HepG2 (cell line): Measurements from ENCODE around the gene MMP25. TPM values are rescaled to one million over a fixed set of nuclear protein-coding genes. Genes with fewer than 3 reads are reported as not detected.

Experiments used
- DNMT1 ChIP-seq: sonication (generic); formaldehyde crosslinking; IDR thresholded peaks from 2 replicates; pipeline ENCODE4 v1.5.1; 2020; ENCODE audit warnings: mild to moderate bottlenecking, missing genetic modification reagents
- ELF1 ChIP-seq: sonication (generic); formaldehyde crosslinking; IDR thresholded peaks from 2 replicates; pipeline ENCODE4 v1.4.0; 2020; ENCODE audit warnings: missing genetic modification reagents
- ELF4 ChIP-seq: sonication (generic); formaldehyde crosslinking; IDR thresholded peaks from 2 replicates; pipeline ENCODE4 v1.5.0; 2020; ENCODE audit warnings: missing genetic modification reagents, mild to moderate bottlenecking, moderate library complexity, borderline replicate concordance
- KLF16 ChIP-seq, 2 experiments: sonication (generic) in 1 of 2; formaldehyde crosslinking in 1 of 2; IDR thresholded peaks; 2 replicates each; pipeline versions ENCODE4 v1.6.1 to v1.8.0; 2016 to 2023; ENCODE audit warnings: missing genetic modification reagents in 2 of 2, missing compliant biosample characterization in 1 of 2
- KMT2A ChIP-seq: sonication (generic); formaldehyde crosslinking; IDR thresholded peaks from 2 replicates; pipeline ENCODE4 v1.4.0; 2020; ENCODE audit warnings: missing genetic modification reagents
- NR1H2 ChIP-seq: sonication (generic); formaldehyde crosslinking; IDR thresholded peaks from 2 replicates; pipeline ENCODE4 v1.8.1; 2022; ENCODE audit warnings: low read depth, missing genetic modification reagents, borderline replicate concordance
- POGZ ChIP-seq: sonication (generic); formaldehyde crosslinking; IDR thresholded peaks from 2 replicates; pipeline ENCODE4 v1.4.0; 2020; ENCODE audit warnings: mild to moderate bottlenecking, missing genetic modification reagents
- ZNF451 ChIP-seq: sonication (generic); formaldehyde crosslinking; IDR thresholded peaks from 2 replicates; pipeline ENCODE4 v1.5.0; 2020; ENCODE audit warnings: mild to moderate bottlenecking, missing genetic modification reagents
- ZNF564 ChIP-seq: sonication (generic); formaldehyde crosslinking; IDR thresholded peaks from 2 replicates; pipeline ENCODE4 v1.8.1; 2023; ENCODE audit warnings: mild to moderate bottlenecking, missing genetic modification reagents
- ZNF772 ChIP-seq: sonication (generic); formaldehyde crosslinking; IDR thresholded peaks from 2 replicates; pipeline ENCODE4 v1.5.0; 2020; ENCODE audit warnings: mild to moderate bottlenecking, missing genetic modification reagents
- ZNF788 ChIP-seq: sonication (generic); formaldehyde crosslinking; IDR thresholded peaks from 2 replicates; pipeline ENCODE4 v1.5.0; 2020; ENCODE audit warnings: mild to moderate bottlenecking, missing genetic modification reagents, borderline replicate concordance
- polyA plus RNA-seq, 8 experiments: library from polyadenylated mRNA; depleted of rRNA in 3 of 8; stranded (reverse) in 7 of 8; unstranded in 1 of 8; fragments of >200 nt; fragmentation: Illumina TruSeq in 4 of 8; extraction: Trizol in 4 of 8; gene quantifications; 2 replicates each; pipeline versions ENCODE4 v1.2.1 to v1.2.3, GENCODE V29; 2011 to 2016; ENCODE audit warnings: low read depth in 4 of 8, missing spikeins in 1 of 8, mixed read lengths in 1 of 8; ENCODE audit not compliant: insufficient read depth in 1 of 8
- total RNA-seq, 5 experiments: library from RNA; depleted of rRNA; stranded (reverse); fragments of >200 nt; fragmentation: Illumina TruSeq; extraction: Trizol; gene quantifications; 2 replicates each; pipeline ENCODE4 v1.2.3, GENCODE V29; 2016; ENCODE audit warnings: low read depth in 1 of 5
- TF ChIP-seq, protein P1 (sequence below): sonication (generic); formaldehyde crosslinking; IDR thresholded peaks from 2 replicates; pipeline ENCODE4 v1.4.0; 2020; ENCODE audit warnings: missing genetic modification reagents
- TF ChIP-seq, protein P2 (sequence below): IDR thresholded peaks from 2 replicates; pipeline ENCODE4 v1.4.0; 2020; ENCODE audit warnings: mild to moderate bottlenecking, missing genetic modification reagents
- TF ChIP-seq, protein P3 (sequence below): sonication (generic); formaldehyde crosslinking; IDR thresholded peaks from 2 replicates; pipeline ENCODE4 v1.9.0; 2022; ENCODE audit warnings: low read depth, missing genetic modification reagents
- TF ChIP-seq, protein P4 (sequence below): sonication (generic); formaldehyde crosslinking; IDR thresholded peaks from 2 replicates; pipeline ENCODE4 v1.9.0; 2021; ENCODE audit warnings: missing genetic modification reagents, mild to moderate bottlenecking, borderline replicate concordance
- TF ChIP-seq, protein P5 (sequence below): sonication (generic); formaldehyde crosslinking; IDR thresholded peaks from 2 replicates; pipeline ENCODE4 v1.8.1; 2023; ENCODE audit warnings: mild to moderate bottlenecking, inconsistent platforms, moderate library complexity, missing genetic modification reagents, borderline replicate concordance
- TF ChIP-seq, protein P6 (sequence below): sonication (generic); formaldehyde crosslinking; IDR thresholded peaks from 2 replicates; pipeline ENCODE4 v1.5.1; 2020; ENCODE audit warnings: missing genetic modification reagents, mild to moderate bottlenecking, borderline replicate concordance

Gene MMP25
- total and polyA plus RNA-seq, 2 of the 13 experiments (the other 11 are each of a cell fraction or from before 2014, with no cell fraction given) = 0.04 to 0.08 TPM

DNA sequence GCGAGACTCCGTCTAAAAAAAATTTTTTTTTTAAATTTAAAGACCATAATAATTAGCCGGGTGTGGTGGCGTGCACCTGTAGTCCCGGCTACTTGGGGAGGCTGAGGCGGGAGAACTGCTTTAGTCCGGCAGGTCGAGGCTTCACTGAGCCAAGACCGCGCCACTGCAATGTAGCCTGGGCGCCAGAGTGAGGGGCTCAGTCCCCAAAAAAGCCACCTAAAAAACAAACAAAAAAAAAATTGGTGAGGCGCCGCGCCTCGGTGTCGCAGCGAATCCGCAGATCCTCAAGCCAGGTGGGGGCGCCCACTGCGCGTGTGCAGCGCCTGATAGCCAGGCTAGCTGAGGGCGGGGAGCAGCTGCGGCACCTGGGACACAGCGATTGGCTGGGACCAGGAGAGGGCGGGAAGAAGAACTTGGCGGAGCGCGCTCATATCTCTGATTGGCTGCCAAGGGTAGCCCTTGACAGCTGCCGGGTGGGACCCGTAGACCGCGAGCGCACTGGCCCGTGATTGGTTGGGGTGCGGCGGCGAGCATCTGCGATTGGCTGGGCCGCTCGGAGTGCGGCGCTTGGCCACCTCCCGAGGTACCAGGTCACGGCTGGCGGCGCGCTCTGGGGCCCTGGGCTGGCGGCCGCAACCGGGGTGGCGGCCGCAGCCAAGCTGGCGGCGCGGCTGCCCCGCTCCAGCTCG is 42.6 kb upstream of the MMP25 start (continued):
- TF ChIP-seq, protein P1, sequence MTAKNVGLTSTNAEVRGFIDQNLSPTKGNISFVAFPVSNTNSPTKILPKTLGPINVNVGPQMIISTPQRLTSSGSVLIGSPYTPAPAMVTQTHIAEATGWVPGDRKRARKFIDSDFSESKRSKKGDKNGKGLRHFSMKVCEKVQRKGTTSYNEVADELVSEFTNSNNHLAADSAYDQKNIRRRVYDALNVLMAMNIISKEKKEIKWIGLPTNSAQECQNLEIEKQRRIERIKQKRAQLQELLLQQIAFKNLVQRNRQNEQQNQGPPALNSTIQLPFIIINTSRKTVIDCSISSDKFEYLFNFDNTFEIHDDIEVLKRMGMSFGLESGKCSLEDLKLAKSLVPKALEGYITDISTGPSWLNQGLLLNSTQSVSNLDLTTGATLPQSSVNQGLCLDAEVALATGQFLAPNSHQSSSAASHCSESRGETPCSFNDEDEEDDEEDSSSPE (CRISPR knock-in tag) = peak; percentile 95
- TF ChIP-seq ZNF788 = peak; percentile 30; the same call in 1 of the 2 replicates
- TF ChIP-seq, protein P2, sequence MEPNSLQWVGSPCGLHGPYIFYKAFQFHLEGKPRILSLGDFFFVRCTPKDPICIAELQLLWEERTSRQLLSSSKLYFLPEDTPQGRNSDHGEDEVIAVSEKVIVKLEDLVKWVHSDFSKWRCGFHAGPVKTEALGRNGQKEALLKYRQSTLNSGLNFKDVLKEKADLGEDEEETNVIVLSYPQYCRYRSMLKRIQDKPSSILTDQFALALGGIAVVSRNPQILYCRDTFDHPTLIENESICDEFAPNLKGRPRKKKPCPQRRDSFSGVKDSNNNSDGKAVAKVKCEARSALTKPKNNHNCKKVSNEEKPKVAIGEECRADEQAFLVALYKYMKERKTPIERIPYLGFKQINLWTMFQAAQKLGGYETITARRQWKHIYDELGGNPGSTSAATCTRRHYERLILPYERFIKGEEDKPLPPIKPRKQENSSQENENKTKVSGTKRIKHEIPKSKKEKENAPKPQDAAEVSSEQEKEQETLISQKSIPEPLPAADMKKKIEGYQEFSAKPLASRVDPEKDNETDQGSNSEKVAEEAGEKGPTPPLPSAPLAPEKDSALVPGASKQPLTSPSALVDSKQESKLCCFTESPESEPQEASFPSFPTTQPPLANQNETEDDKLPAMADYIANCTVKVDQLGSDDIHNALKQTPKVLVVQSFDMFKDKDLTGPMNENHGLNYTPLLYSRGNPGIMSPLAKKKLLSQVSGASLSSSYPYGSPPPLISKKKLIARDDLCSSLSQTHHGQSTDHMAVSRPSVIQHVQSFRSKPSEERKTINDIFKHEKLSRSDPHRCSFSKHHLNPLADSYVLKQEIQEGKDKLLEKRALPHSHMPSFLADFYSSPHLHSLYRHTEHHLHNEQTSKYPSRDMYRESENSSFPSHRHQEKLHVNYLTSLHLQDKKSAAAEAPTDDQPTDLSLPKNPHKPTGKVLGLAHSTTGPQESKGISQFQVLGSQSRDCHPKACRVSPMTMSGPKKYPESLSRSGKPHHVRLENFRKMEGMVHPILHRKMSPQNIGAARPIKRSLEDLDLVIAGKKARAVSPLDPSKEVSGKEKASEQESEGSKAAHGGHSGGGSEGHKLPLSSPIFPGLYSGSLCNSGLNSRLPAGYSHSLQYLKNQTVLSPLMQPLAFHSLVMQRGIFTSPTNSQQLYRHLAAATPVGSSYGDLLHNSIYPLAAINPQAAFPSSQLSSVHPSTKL (CRISPR knock-in tag) = peak; percentile 28; the same call in 1 of the 2 replicates
- peak; percentile 48; the same call in 1 of the 2 replicates for TF ChIP-seq ELF1
- TF ChIP-seq KMT2A (CRISPR knock-in tag) = no peak
- TF ChIP-seq, protein P3, sequence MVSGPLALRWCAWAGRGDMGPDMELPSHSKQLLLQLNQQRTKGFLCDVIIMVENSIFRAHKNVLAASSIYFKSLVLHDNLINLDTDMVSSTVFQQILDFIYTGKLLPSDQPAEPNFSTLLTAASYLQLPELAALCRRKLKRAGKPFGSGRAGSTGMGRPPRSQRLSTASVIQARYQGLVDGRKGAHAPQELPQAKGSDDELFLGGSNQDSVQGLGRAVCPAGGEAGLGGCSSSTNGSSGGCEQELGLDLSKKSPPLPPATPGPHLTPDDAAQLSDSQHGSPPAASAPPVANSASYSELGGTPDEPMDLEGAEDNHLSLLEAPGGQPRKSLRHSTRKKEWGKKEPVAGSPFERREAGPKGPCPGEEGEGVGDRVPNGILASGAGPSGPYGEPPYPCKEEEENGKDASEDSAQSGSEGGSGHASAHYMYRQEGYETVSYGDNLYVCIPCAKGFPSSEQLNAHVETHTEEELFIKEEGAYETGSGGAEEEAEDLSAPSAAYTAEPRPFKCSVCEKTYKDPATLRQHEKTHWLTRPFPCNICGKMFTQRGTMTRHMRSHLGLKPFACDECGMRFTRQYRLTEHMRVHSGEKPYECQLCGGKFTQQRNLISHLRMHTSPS (CRISPR knock-in tag) = no peak
- TF ChIP-seq, protein P4, sequence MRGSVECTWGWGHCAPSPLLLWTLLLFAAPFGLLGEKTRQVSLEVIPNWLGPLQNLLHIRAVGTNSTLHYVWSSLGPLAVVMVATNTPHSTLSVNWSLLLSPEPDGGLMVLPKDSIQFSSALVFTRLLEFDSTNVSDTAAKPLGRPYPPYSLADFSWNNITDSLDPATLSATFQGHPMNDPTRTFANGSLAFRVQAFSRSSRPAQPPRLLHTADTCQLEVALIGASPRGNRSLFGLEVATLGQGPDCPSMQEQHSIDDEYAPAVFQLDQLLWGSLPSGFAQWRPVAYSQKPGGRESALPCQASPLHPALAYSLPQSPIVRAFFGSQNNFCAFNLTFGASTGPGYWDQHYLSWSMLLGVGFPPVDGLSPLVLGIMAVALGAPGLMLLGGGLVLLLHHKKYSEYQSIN (CRISPR knock-in tag) = no peak
- no peak for TF ChIP-seq ZNF772 (CRISPR knock-in tag)
- TF ChIP-seq, protein P5, sequence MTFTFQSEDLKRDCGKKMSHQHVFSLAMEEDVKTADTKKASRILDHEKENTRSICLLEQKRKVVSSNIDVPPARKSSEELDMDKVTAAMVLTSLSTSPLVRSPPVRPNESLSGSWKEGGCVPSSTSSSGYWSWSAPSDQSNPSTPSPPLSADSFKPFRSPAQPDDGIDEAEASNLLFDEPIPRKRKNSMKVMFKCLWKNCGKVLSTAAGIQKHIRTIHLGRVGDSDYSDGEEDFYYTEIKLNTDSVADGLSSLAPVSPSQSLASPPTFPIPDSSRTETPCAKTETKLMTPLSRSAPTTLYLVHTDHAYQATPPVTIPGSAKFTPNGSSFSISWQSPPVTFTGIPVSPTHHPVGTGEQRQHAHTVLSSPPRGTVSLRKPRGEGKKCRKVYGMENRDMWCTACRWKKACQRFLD (CRISPR knock-in tag) = no peak
- TF ChIP-seq POGZ (CRISPR knock-in tag) = no peak
- no peak for TF ChIP-seq ELF4
- TF ChIP-seq ZNF564 (CRISPR knock-in tag) = no peak
- TF ChIP-seq ZNF451 (CRISPR knock-in tag) = peak; percentile 25; the same call in 1 of the 2 replicates
- TF ChIP-seq DNMT1 (CRISPR knock-in tag) = no peak
- no peak for TF ChIP-seq NR1H2 (CRISPR knock-in tag)
- TF ChIP-seq, protein P6, sequence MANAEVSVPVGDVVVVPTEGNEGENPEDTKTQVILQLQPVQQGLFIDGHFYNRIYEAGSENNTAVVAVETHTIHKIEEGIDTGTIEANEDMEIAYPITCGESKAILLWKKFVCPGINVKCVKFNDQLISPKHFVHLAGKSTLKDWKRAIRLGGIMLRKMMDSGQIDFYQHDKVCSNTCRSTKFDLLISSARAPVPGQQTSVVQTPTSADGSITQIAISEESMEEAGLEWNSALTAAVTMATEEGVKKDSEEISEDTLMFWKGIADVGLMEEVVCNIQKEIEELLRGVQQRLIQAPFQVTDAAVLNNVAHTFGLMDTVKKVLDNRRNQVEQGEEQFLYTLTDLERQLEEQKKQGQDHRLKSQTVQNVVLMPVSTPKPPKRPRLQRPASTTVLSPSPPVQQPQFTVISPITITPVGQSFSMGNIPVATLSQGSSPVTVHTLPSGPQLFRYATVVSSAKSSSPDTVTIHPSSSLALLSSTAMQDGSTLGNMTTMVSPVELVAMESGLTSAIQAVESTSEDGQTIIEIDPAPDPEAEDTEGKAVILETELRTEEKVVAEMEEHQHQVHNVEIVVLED = peak; percentile 72; the same call in 1 of the 2 replicates
- peak in 1 of 2 experiments; percentile 76; a peak in 2 of 4 replicates for TF ChIP-seq KLF16 (CRISPR knock-in tag; IDR thresholded peaks at IDR 0.05)
